Tibial artery (tissue), 4 donors: ENCODE results near the gene PTGIS.

ENCODE experiments used
- DNase-seq, 2 donors: peaks; one replicate each; pipeline ENCODE4 v3.0.0-alpha.2; 2019
- H3K27ac ChIP-seq, 2 donors: fragments of 200-600 bp; sonication (generic) in 1 of 2; 1 replicate in 1 of 2; 2 replicates in 1 of 2; pipeline ENCODE4 v1.5.1; 2018 to 2019; ENCODE audit warnings: mild to moderate bottlenecking in 1 of 2
- H3K27me3 ChIP-seq, 2 donors: fragments of 200-600 bp; sonication (generic) in 1 of 2; one replicate each; pipeline versions ENCODE4 v1.5.1 to v1.6.0; 2016 to 2019
- H3K36me3 ChIP-seq, 3 donors: fragments of 200-600 bp; sonication (generic) in 2 of 3; one replicate each; pipeline ENCODE4 v1.5.1; 2016 to 2019; ENCODE audit warnings: mild to moderate bottlenecking in 2 of 3
- H3K4me1 ChIP-seq, 4 donors: fragments of 200-600 bp; sonication (generic) in 2 of 4; 1 replicate in 3 of 4; 2 replicates in 1 of 4; pipeline ENCODE4 v1.5.1; 2016 to 2019
- H3K4me3 ChIP-seq, 2 donors: fragments of 200-600 bp; sonication (generic) in 1 of 2; 1 replicate in 1 of 2; 2 replicates in 1 of 2; pipeline ENCODE4 v1.5.1; 2018 to 2019; ENCODE audit warnings: mild to moderate bottlenecking in 2 of 2
- H3K9me3 ChIP-seq, 3 donors: fragments of 200-600 bp; sonication (generic) in 1 of 3; one replicate each; pipeline ENCODE4 v1.5.1; 2016 to 2019
- intact Hi-C: fragments of 100-400 bp; cut with DNase I; formaldehyde crosslinking; loops from one replicate; pipeline ENCODE4 v1.15.0; 2023; ENCODE audit warnings: low total_unique reads
- TF ChIP-seq, protein P1 (sequence below), 2 experiments: fragments of 200-600 bp in 1 of 2; fragments of 450-650 bp in 1 of 2; IDR thresholded peaks; one replicate each; pipeline ENCODE4 v1.5.1; 2017 to 2019; ENCODE audit warnings: antibody characterized with exemption in 2 of 2, mild to moderate bottlenecking in 1 of 2, moderate library complexity in 1 of 2

PTGIS gene

DNA sequence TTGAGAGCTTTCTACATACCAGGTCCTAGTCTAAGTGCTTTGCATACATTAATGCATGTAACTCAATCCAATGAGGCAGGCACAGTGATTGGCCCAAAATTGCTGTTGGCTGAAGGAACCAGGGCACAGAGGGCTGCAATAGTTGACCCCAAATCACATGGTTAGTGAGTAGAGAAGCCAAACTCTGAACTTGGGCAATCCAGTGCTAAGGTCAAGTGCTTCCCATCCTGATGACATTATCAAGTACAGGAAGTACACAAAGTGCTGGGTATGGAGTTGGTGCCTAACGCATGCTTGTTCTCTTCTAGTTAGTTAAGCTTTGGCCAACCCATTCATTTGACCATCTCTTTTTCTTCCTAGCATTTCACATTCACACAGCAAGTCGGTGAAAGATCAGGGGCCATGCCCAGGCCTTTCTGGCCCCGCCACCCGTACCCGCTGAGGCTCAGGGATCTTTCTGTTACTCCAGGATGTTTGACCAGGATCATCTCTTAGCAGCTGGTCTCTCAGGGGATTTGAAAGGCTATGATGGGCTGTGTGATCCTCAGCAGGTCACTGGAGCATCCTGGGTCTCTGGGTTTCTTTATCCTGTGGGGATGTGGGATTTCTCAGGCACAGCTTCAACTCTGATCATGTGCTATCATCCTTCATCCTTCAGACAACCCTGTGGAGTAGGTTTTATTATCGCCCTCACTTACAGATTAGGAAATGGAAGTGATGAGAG lies 92.5 kb downstream of the PTGIS start:
- Histone ChIP-seq H3K4me1 (no peaks in the 10 kb centered on the region), H3K4me3 (no peak overlapping the region), H3K27ac (no peak overlapping the region), H3K27me3 (no peaks in the 10 kb centered on the region), H3K9me3 (no peaks in the 10 kb centered on the region), H3K36me3 (no peaks in the 10 kb centered on the region)
- intact Hi-C loops, result no loop called here
- TF ChIP-seq, protein P1, sequence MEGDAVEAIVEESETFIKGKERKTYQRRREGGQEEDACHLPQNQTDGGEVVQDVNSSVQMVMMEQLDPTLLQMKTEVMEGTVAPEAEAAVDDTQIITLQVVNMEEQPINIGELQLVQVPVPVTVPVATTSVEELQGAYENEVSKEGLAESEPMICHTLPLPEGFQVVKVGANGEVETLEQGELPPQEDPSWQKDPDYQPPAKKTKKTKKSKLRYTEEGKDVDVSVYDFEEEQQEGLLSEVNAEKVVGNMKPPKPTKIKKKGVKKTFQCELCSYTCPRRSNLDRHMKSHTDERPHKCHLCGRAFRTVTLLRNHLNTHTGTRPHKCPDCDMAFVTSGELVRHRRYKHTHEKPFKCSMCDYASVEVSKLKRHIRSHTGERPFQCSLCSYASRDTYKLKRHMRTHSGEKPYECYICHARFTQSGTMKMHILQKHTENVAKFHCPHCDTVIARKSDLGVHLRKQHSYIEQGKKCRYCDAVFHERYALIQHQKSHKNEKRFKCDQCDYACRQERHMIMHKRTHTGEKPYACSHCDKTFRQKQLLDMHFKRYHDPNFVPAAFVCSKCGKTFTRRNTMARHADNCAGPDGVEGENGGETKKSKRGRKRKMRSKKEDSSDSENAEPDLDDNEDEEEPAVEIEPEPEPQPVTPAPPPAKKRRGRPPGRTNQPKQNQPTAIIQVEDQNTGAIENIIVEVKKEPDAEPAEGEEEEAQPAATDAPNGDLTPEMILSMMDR (IDR thresholded peaks at IDR 0.05), result no peak
- DNase-seq, result no peak

DNA sequence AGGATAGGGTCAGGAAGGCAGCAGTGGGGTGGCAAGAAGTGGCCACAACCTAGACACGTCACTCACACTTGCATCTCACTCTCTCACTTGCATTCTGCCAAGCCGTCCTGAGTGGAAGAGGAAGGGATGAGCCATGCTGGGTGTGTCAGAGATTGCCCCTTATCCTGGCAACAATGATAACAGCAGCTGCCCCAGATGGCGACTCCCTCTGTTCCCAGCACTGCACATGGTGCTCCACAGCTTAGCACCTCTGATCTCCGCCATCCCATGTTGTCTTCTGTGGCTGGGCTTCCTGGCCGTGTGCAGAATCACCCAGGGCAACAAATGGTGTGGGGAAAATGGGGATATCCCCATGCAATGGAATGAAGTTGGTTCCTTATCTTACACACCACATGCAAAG lies 96.5 kb downstream of the PTGIS start:
- Histone ChIP-seq H3K4me1 (no peaks in the 10 kb centered on the region), H3K27me3 (no peaks in the 10 kb centered on the region), H3K27ac (no peak overlapping the region), H3K4me3 (no peak overlapping the region), H3K9me3 (no peaks in the 10 kb centered on the region), H3K36me3 (no peaks in the 10 kb centered on the region)
- TF ChIP-seq, protein P1 (IDR thresholded peaks at IDR 0.05), result no peak
- DNase-seq, result no peak
- intact Hi-C loops, result no loop called here

DNA sequence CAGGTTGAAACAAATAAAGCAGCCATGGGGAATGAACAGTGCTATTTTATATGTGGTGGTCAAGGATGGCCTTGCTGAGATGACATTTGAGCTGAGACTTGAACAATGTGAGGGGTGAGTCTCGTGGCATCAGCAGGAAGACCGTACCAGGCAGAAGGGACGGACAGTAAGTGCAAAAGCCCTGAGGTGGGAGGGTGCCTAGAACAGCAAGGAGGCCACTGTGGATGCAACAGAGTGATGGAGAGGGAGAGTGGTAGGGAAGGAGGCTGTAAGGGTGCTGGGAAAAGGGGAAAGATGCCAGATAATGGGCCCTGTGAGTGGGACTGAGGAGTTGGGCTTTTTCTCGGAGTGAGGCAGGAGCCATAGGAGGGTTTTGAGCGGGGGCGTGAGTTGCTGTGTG lies 97.0 kb downstream of the PTGIS start:
- Histone ChIP-seq H3K27me3 (no peaks in the 10 kb centered on the region), H3K27ac (no peak overlapping the region), H3K36me3 (no peaks in the 10 kb centered on the region), H3K9me3 (no peaks in the 10 kb centered on the region), H3K4me1 (no peaks in the 10 kb centered on the region), H3K4me3 (no peak overlapping the region)
- no peak for DNase-seq
- TF ChIP-seq, protein P1 (IDR thresholded peaks at IDR 0.05), result no peak
- intact Hi-C loops, result no loop called here

DNA sequence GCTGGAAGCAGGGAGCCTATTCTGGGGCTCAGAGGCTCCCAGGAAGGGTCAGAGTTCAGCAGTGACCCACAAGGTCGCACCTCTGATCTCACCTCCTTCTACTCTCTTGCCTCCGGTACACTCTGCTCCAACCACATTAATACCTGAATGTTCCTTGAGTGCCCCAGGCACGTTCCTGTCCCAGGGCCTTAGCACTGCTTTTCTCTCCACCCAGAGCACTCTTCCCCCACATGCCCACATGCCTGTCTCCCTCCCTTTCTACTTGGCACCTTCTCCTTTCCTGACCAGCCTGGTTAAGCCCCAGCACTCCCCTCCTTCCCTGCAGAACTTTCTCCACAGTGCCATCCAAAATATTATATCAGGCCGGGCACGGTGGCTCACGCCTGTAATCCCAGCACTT lies 98.9 kb downstream of the PTGIS start:
- no peaks in the 10 kb centered on the region for H3K4me1 ChIP-seq
- TF ChIP-seq, protein P1 (IDR thresholded peaks at IDR 0.05), result no peak
- H3K9me3 ChIP-seq, result no peaks in the 10 kb centered on the region
- no peak overlapping the region for H3K27ac ChIP-seq
- H3K4me3 ChIP-seq, result no peak overlapping the region
- H3K36me3 ChIP-seq, result no peaks in the 10 kb centered on the region
- no peaks in the 10 kb centered on the region for H3K27me3 ChIP-seq
- DNase-seq, result no peak
- intact Hi-C loops, result no loop called here

DNA sequence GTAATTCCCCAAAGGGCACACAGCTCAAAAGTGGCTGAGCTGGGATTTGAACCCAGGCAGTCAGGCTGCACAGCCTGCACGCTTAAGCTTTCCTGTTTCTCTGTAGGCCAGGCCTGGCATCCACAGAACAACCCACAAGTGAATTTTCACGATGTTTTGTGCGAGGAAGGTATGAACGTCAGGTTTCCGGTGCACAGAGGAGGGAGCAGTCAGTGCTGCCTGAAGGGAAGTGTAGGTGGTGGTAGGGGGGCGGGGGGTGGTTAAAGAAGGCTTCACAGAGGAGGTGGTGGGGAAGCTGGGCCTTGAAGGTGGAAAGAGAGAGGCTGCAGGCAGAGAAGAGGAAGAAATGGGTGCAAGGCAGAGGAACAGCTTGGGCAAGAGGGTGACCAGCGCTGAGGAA lies 99.5 kb downstream of the PTGIS start:
- TF ChIP-seq, protein P1 (IDR thresholded peaks at IDR 0.05), result no peak
- Histone ChIP-seq H3K36me3 (no peaks in the 10 kb centered on the region), H3K27me3 (no peaks in the 10 kb centered on the region), H3K4me1 (no peaks in the 10 kb centered on the region), H3K4me3 (no peak overlapping the region), H3K9me3 (no peaks in the 10 kb centered on the region), H3K27ac (no peak overlapping the region)
- intact Hi-C loops, result no loop called here
- no peak for DNase-seq
